ENCODE results near the gene OR10G2. TPM values are rescaled to one million over a fixed set of nuclear protein-coding genes. Genes with fewer than 3 reads are reported as not detected.

The OR10G2 gene
- polyA plus RNA-seq, 1 donor (not counting 4 experiments of a cell fraction or from before 2014, with no cell fraction given) = not detected

GRCh38 chr14:21669284-21669683 lies 34.5 kb upstream of the OR10G2 start:
- FAIRE-seq (no peak), DNase-seq (ENCODE audit: low read depth, low spot score) (no peak)
- H3K9ac ChIP-seq (ENCODE audit: control insufficient read depth, extremely low read depth, insufficient read depth, low read length) = no peak overlapping the region
- no peaks in the 10 kb centered on the region for H3K9me1 ChIP-seq (ENCODE audit: control insufficient read depth, extremely low read depth, insufficient read depth, low read length)
- no peaks in the 10 kb centered on the region for H3K9me3 ChIP-seq (ENCODE audit: control insufficient read depth, low read depth, low read length)
- H3K27me3 ChIP-seq (ENCODE audit: control insufficient read depth, extremely low read depth, insufficient read depth, low read length) = no peaks in the 10 kb centered on the region
- no peaks in the 10 kb centered on the region for H3K79me2 ChIP-seq (ENCODE audit: control insufficient read depth, insufficient read depth, low read length)
- H4K20me1 ChIP-seq (ENCODE audit: control insufficient read depth, extremely low read depth, insufficient read depth, low read length) = no peaks in the 10 kb centered on the region
- no peak overlapping the region for H3K27ac ChIP-seq (ENCODE audit: control insufficient read depth, insufficient read depth, low read length)
- no peaks in the 10 kb centered on the region for H3K36me3 ChIP-seq (ENCODE audit: control insufficient read depth in 2 of 2, extremely low read depth in 1 of 2, insufficient read depth in 2 of 2, low read length in 2 of 2)
- no peak overlapping the region for H3K4me3 ChIP-seq (ENCODE audit: control insufficient read depth in 2 of 3, extremely low read depth in 1 of 3, insufficient read depth in 2 of 3, low read depth in 1 of 3, low read length in 3 of 3)
- no peak overlapping the region for H3K4me2 ChIP-seq (ENCODE audit: control insufficient read depth, extremely low read depth, insufficient read depth, low read depth, low read length)
- H3K4me1 ChIP-seq (ENCODE audit: control insufficient read depth, extremely low read depth, insufficient read depth, low read length) = no peaks in the 10 kb centered on the region
- no peak for TF ChIP-seq CTCF (optimal IDR thresholded peaks at IDR 0.05 in 1 of 3, IDR thresholded peaks at IDR 0.05 in 1 of 3, conservative IDR thresholded peaks at IDR 0.05 in 1 of 3; ENCODE audit: extremely low read depth in 1 of 3, insufficient read depth in 2 of 3, low read length in 3 of 3)
- no peak for TF ChIP-seq EZH2 (IDR thresholded peaks at IDR 0.05; ENCODE audit: low read length)
- no peak overlapping the region for H2AFZ ChIP-seq (ENCODE audit: control insufficient read depth, low read length)
- dilution Hi-C loops (cut with MboI; ENCODE audit: extremely low pct_ligation_motif_present, low sequenced_read_pairs) = no loop called here

GRCh38 chr14:21668377-21668776 lies 33.6 kb upstream of the OR10G2 start:
- Histone ChIP-seq H3K4me3 (ENCODE audit: control insufficient read depth in 2 of 3, extremely low read depth in 1 of 3, insufficient read depth in 2 of 3, low read depth in 1 of 3, low read length in 3 of 3) (no peak overlapping the region), H3K27me3 (ENCODE audit: control insufficient read depth, extremely low read depth, insufficient read depth, low read length) (no peaks in the 10 kb centered on the region), H3K9me1 (ENCODE audit: control insufficient read depth, extremely low read depth, insufficient read depth, low read length) (no peaks in the 10 kb centered on the region), H3K4me1 (ENCODE audit: control insufficient read depth, extremely low read depth, insufficient read depth, low read length) (no peaks in the 10 kb centered on the region), H3K9me3 (ENCODE audit: control insufficient read depth, low read depth, low read length) (no peaks in the 10 kb centered on the region), H3K27ac (ENCODE audit: control insufficient read depth, insufficient read depth, low read length) (no peak overlapping the region), H3K4me2 (ENCODE audit: control insufficient read depth, extremely low read depth, insufficient read depth, low read depth, low read length) (no peak overlapping the region), H3K79me2 (ENCODE audit: control insufficient read depth, insufficient read depth, low read length) (no peaks in the 10 kb centered on the region), H3K36me3 (ENCODE audit: control insufficient read depth in 2 of 2, extremely low read depth in 1 of 2, insufficient read depth in 2 of 2, low read length in 2 of 2) (no peaks in the 10 kb centered on the region), H2AFZ (ENCODE audit: control insufficient read depth, low read length) (no peak overlapping the region), H3K9ac (ENCODE audit: control insufficient read depth, extremely low read depth, insufficient read depth, low read length) (no peak overlapping the region), H4K20me1 (ENCODE audit: control insufficient read depth, extremely low read depth, insufficient read depth, low read length) (no peaks in the 10 kb centered on the region)
- TF ChIP-seq EZH2 (IDR thresholded peaks at IDR 0.05; ENCODE audit: low read length) (no peak), CTCF (optimal IDR thresholded peaks at IDR 0.05 in 1 of 3, IDR thresholded peaks at IDR 0.05 in 1 of 3, conservative IDR thresholded peaks at IDR 0.05 in 1 of 3; ENCODE audit: extremely low read depth in 1 of 3, insufficient read depth in 2 of 3, low read length in 3 of 3) (no peak)
- dilution Hi-C loops (cut with MboI; ENCODE audit: extremely low pct_ligation_motif_present, low sequenced_read_pairs) = no loop called here
- no peak for DNase-seq (ENCODE audit: low read depth, low spot score)
- FAIRE-seq = no peak
